CD14-positive monocyte (primary cell): ENCODE results near the gene GRAMD1A. TPM values are rescaled to one million over a fixed set of nuclear protein-coding genes. Genes with fewer than 3 reads are reported as not detected.

ENCODE experiments used
- DNase-seq, 3 donors: peaks; one replicate each; pipeline ENCODE4 v3.0.0-alpha.2; 2011 to 2022
- H2AFZ ChIP-seq: 2 replicates; pipeline ENCODE4 v1.6.0; 2012; ENCODE audit warnings: mild to moderate bottlenecking, low read depth, low read length, inconsistent platforms; ENCODE audit not compliant: insufficient read depth, poor library complexity, severe bottlenecking
- H3K27ac ChIP-seq, 2 donors: 1 replicate in 1 of 2; 2 replicates in 1 of 2; pipeline ENCODE4 v1.5.1; 2012 to 2013; ENCODE audit warnings: low read length in 2 of 2, control low read depth in 1 of 2, inconsistent platforms in 1 of 2, low read depth in 1 of 2, mild to moderate bottlenecking in 1 of 2
- H3K27me3 ChIP-seq, 2 donors: one replicate each; pipeline versions ENCODE4 v1.6.0 to v1.6.1; 2011 to 2013; ENCODE audit warnings: low read length in 2 of 2; ENCODE audit not compliant: control insufficient read depth in 2 of 2, insufficient read depth in 2 of 2
- H3K36me3 ChIP-seq, 2 donors: replicated peaks in 1 of 2; 1 replicate in 1 of 2; 2 replicates in 1 of 2; pipeline versions ENCODE4 v1.5.1 to v1.6.1; 2012 to 2013; ENCODE audit warnings: low read length in 2 of 2, control low read depth in 1 of 2, inconsistent platforms in 1 of 2, mild to moderate bottlenecking in 1 of 2; ENCODE audit not compliant: insufficient read depth in 2 of 2, control insufficient read depth in 1 of 2
- H3K4me1 ChIP-seq, 2 donors: 1 replicate in 1 of 2; 2 replicates in 1 of 2; pipeline versions ENCODE4 v1.5.1 to v1.6.1; 2012 to 2013; ENCODE audit warnings: low read length in 2 of 2, control low read depth in 1 of 2, inconsistent platforms in 1 of 2, mild to moderate bottlenecking in 1 of 2, moderate library complexity in 1 of 2; ENCODE audit not compliant: insufficient read depth in 2 of 2, control insufficient read depth in 1 of 2
- H3K4me2 ChIP-seq: replicated peaks from 2 replicates; pipeline ENCODE3; 2012; ENCODE audit warnings: low read length, moderate library complexity, mild to moderate bottlenecking; ENCODE audit not compliant: poor library complexity, severe bottlenecking; ENCODE audit errors: extremely low read depth
- H3K4me3 ChIP-seq, 3 experiments: fragments of 200-600 bp in 1 of 3; sonication (generic) in 1 of 3; replicated peaks in 1 of 3; 1 replicate in 2 of 3; 2 replicates in 1 of 3; pipeline ENCODE4 v1.5.1; 2011 to 2013; ENCODE audit warnings: low read length in 3 of 3, mild to moderate bottlenecking in 3 of 3, control low read depth in 2 of 3, low read depth in 2 of 3, inconsistent platforms in 1 of 3, moderate library complexity in 1 of 3
- H3K79me2 ChIP-seq: 2 replicates; pipeline ENCODE4 v1.6.0; 2012; ENCODE audit warnings: mild to moderate bottlenecking, control low read depth, inconsistent platforms, low read length, moderate library complexity; ENCODE audit not compliant: insufficient read depth
- H3K9ac ChIP-seq: 2 replicates; pipeline ENCODE4 v1.6.0; 2017; ENCODE audit warnings: low read length, mild to moderate bottlenecking; ENCODE audit not compliant: insufficient read depth, poor library complexity, severe bottlenecking
- H3K9me3 ChIP-seq, 2 donors: replicated peaks in 1 of 2; 1 replicate in 1 of 2; 2 replicates in 1 of 2; pipeline versions ENCODE4 v1.5.1 to v1.6.1; 2012 to 2013; ENCODE audit warnings: low read length in 2 of 2, control low read depth in 1 of 2; ENCODE audit not compliant: control insufficient read depth in 1 of 2, insufficient read depth in 1 of 2
- H4K20me1 ChIP-seq: 2 replicates; pipeline ENCODE4 v1.6.0; 2012; ENCODE audit warnings: mild to moderate bottlenecking, low read length, control low read depth, moderate library complexity; ENCODE audit not compliant: insufficient read depth
- H3K27ac Mint-ChIP-seq, 7 donors: one replicate each; pipeline ENCODE4 v1.8.0; 2020; ENCODE audit warnings: mild to moderate bottlenecking in 7 of 7, mixed read lengths in 7 of 7, moderate library complexity in 6 of 7, inconsistent platforms in 2 of 7
- H3K27me3 Mint-ChIP-seq, 3 donors: one replicate each; pipeline ENCODE4 v1.8.0; 2021 to 2022; ENCODE audit warnings: low read depth in 3 of 3, mild to moderate bottlenecking in 3 of 3, mixed read lengths in 3 of 3, moderate library complexity in 3 of 3, inconsistent platforms in 1 of 3
- H3K36me3 Mint-ChIP-seq, 2 donors: one replicate each; pipeline ENCODE4 v1.8.0; 2020; ENCODE audit warnings: mixed read lengths in 2 of 2, inconsistent platforms in 1 of 2, mild to moderate bottlenecking in 1 of 2
- H3K4me1 Mint-ChIP-seq: one replicate; pipeline ENCODE4 v1.8.0; 2020; ENCODE audit warnings: mild to moderate bottlenecking, mixed read lengths
- H3K4me3 Mint-ChIP-seq, 2 donors: one replicate each; pipeline ENCODE4 v1.8.0; 2020; ENCODE audit warnings: mild to moderate bottlenecking in 2 of 2, mixed read lengths in 2 of 2, moderate library complexity in 1 of 2
- H3K9me3 Mint-ChIP-seq, 7 donors: one replicate each; pipeline ENCODE4 v1.8.0; 2020 to 2022; ENCODE audit warnings: mixed read lengths in 7 of 7, mild to moderate bottlenecking in 6 of 7, moderate library complexity in 6 of 7, inconsistent platforms in 2 of 7
- CTCF ChIP-seq: fragments of 200-600 bp; IDR thresholded peaks from one replicate; pipeline ENCODE4 v1.8.0; 2022; ENCODE audit warnings: antibody characterized with exemption, mild to moderate bottlenecking
- WGBS: methylation state at CpG from one replicate; pipeline ENCODE4 v1.1.5; 2013; ENCODE audit warnings: missing lambda C conversion rate; ENCODE audit not compliant: insufficient coverage; 5-methylcytosine and 5-hydroxymethylcytosine counted together
- intact Hi-C, 2 donors: fragments of 100-400 bp; cut with micrococcal nuclease; formaldehyde crosslinking; loops; one replicate each; pipeline versions ENCODE4 v1.15.0 to v1.15.1; 2023
- polyA plus RNA-seq, 3 donors: library from polyadenylated mRNA; depleted of rRNA in 1 of 3; unstranded in 2 of 3; stranded (reverse) in 1 of 3; fragments of 300-500 nt in 2 of 3; fragments of >200 nt in 1 of 3; fragmentation: Illumina TruSeq in 2 of 3; gene quantifications; 1 replicate in 2 of 3; 2 replicates in 1 of 3; pipeline ENCODE4 v1.2.3, GENCODE V29; 2012 to 2021

Gene GRAMD1A
- polyA plus RNA-seq, 3 donors = 9.3 to 73.9 (median 15.1) TPM

GRCh38 chr19:35032356-35032865 lies 32.3 kb downstream of the GRAMD1A start:
- H3K36me3 ChIP-seq = peaks cover 11% of the 10 kb centered on the region in 2 donors
- H3K27me3 ChIP-seq = peaks cover 14 to 37% of the 10 kb centered on the region in 2 donors
- H3K27ac ChIP-seq = no peak overlapping the region
- H3K4me1 ChIP-seq = peaks cover 6 to 15% of the 10 kb centered on the region in 2 donors
- H3K9me3 Mint-ChIP-seq = peaks cover 0 to 8% (median 4%) of the 10 kb centered on the region in 7 donors
- DNase-seq = no peak
- peaks cover 14% of the 10 kb centered on the region for H3K4me1 Mint-ChIP-seq
- peaks cover 14 to 16% of the 10 kb centered on the region in 2 donors for H3K36me3 Mint-ChIP-seq
- no peak overlapping the region for H3K9ac ChIP-seq
- no peak overlapping the region for H3K4me3 ChIP-seq
- H3K4me3 Mint-ChIP-seq = peak overlapping the region in 1 of 2 donors; percentile 66
- peaks cover 32 to 54% (median 41%) of the 10 kb centered on the region in 3 donors for H3K27me3 Mint-ChIP-seq
- TF ChIP-seq CTCF = no peak
- no peak overlapping the region for H3K27ac Mint-ChIP-seq
- no peak overlapping the region for H2AFZ ChIP-seq
- WGBS = 98% methylated on average over 16 of the region's 17 CpGs
- H3K9me3 ChIP-seq = no peaks in the 10 kb centered on the region
- H3K4me2 ChIP-seq = no peak overlapping the region
- no peaks in the 10 kb centered on the region for H4K20me1 ChIP-seq
- no peaks in the 10 kb centered on the region for H3K79me2 ChIP-seq
- intact Hi-C loops = no loop called here

- H3K9me3 Mint-ChIP-seq = peaks cover 0 to 8% (median 4%) of the 10 kb centered on the region in 7 donors
- DNase-seq = no peak
- no peak overlapping the region for H2AFZ ChIP-seq
- peaks cover 14 to 37% of the 10 kb centered on the region in 2 donors for H3K27me3 ChIP-seq
- H3K27me3 Mint-ChIP-seq = peaks cover 34 to 54% (median 48%) of the 10 kb centered on the region in 3 donors
- peak overlapping the region in 1 of 2 donors; percentile 74 for H3K4me3 Mint-ChIP-seq
- no peak overlapping the region for H3K4me2 ChIP-seq
- peaks cover 21% of the 10 kb centered on the region for H3K4me1 Mint-ChIP-seq
- H3K36me3 Mint-ChIP-seq = peaks cover 4 to 8% of the 10 kb centered on the region in 2 donors
- intact Hi-C loops = no loop called here
- no peak for TF ChIP-seq CTCF
- peaks cover 11 to 22% of the 10 kb centered on the region in 2 donors for H3K4me1 ChIP-seq
- WGBS = 95% methylated on average over 15 of the region's 30 CpGs
- H3K79me2 ChIP-seq = no peaks in the 10 kb centered on the region
- H3K27ac ChIP-seq = no peak overlapping the region
- no peak overlapping the region for H3K9ac ChIP-seq
- no peaks in the 10 kb centered on the region for H3K9me3 ChIP-seq
- no peak overlapping the region for H3K27ac Mint-ChIP-seq
- H3K36me3 ChIP-seq = peaks cover 2% of the 10 kb centered on the region in 2 donors
- H3K4me3 ChIP-seq = no peak overlapping the region
- H4K20me1 ChIP-seq = no peaks in the 10 kb centered on the region
Measured at GRCh38 chr19:35033067-35034004, 33.2 kb downstream of the GRAMD1A start.
